ENCODE measurements around the gene AKAP13. TPM values are rescaled to one million over a fixed set of nuclear protein-coding genes. Genes with fewer than 3 reads are reported as not detected.

Gene AKAP13
- total and polyA plus RNA-seq, 9 donors = 45.3 to 190 (median 98.6) TPM

- Histone ChIP-seq H3K4me1 (ENCODE audit: insufficient read depth) (peaks cover 2% of the 10 kb centered on the region), H3K27me3 (no peaks in the 10 kb centered on the region), H3K27ac (no peak overlapping the region), H3K4me3 (no peak overlapping the region), H3K36me3 (no peaks in the 10 kb centered on the region), H3K9me3 (no peaks in the 10 kb centered on the region)
- 84 to 90% (median 84%) methylated on average over 6 of the region's 6 CpGs for WGBS, 3 donors
- intact Hi-C loops (cut with DNase I) = no loop called here
- DNase-seq = no peak
- TF ChIP-seq, protein P1, sequence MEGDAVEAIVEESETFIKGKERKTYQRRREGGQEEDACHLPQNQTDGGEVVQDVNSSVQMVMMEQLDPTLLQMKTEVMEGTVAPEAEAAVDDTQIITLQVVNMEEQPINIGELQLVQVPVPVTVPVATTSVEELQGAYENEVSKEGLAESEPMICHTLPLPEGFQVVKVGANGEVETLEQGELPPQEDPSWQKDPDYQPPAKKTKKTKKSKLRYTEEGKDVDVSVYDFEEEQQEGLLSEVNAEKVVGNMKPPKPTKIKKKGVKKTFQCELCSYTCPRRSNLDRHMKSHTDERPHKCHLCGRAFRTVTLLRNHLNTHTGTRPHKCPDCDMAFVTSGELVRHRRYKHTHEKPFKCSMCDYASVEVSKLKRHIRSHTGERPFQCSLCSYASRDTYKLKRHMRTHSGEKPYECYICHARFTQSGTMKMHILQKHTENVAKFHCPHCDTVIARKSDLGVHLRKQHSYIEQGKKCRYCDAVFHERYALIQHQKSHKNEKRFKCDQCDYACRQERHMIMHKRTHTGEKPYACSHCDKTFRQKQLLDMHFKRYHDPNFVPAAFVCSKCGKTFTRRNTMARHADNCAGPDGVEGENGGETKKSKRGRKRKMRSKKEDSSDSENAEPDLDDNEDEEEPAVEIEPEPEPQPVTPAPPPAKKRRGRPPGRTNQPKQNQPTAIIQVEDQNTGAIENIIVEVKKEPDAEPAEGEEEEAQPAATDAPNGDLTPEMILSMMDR (IDR thresholded peaks at IDR 0.05) = no peak
- TF ChIP-seq EP300 (IDR thresholded peaks at IDR 0.05) (no peak), POLR2A (IDR thresholded peaks at IDR 0.05) (no peak)
Measured at GRCh38 chr15:85557385-85557784, 177.0 kb downstream of the AKAP13 start.

DNA sequence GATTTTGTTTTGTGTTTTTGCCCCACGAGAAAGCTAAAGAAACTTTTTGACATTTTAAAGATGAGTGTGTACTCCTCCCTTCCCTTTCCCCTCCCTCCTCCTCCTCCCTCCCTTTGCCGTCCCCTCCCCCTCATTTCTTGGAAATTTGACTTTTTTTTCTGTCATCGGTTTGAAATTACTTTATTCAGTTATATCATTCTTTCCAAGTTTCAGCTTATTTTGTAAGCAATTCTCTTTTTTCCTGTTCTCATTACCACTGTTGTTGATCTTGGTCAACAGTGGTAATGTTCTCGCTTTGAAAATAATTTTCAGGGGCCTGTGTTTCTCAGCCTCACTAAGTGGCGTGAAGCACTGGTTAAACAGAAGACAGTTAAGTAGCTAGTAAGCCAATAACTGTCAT is 178.4 kb downstream of the AKAP13 start:
- no peak for TF ChIP-seq POLR2A (IDR thresholded peaks at IDR 0.05)
- TF ChIP-seq, protein P1 (IDR thresholded peaks at IDR 0.05) = no peak
- TF ChIP-seq EP300 (IDR thresholded peaks at IDR 0.05) = no peak
- intact Hi-C loops (cut with DNase I) = no loop called here
- H3K9me3 ChIP-seq = no peaks in the 10 kb centered on the region
- no peak overlapping the region for H3K27ac ChIP-seq
- DNase-seq = no peak
- H3K27me3 ChIP-seq = no peaks in the 10 kb centered on the region
- no peak overlapping the region for H3K4me3 ChIP-seq
- 14 to 28% (median 24%) methylated on average over 5 of the region's 5 CpGs for WGBS, 3 donors
- no peaks in the 10 kb centered on the region for H3K36me3 ChIP-seq
- peaks cover 2% of the 10 kb centered on the region for H3K4me1 ChIP-seq (ENCODE audit: insufficient read depth)

DNA sequence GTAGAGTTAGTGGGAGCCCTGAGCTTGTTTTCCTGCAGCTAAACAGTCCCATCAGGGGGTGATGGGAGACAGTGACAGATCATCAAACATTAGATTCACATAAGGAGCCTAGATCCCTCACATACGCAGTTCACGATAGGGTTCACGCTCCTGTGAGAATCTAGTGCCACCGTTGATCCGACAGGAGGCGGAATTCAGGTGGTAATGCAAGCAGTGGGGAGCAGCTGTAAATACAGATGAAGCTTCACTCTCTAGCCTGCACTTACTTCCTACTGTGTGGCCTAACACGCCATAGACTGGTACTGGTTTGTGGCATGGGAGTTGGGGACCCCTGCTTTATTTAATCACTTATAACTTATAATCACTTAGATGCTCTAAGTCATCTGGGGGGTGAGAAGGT is 179.1 kb downstream of the AKAP13 start:
- intact Hi-C loops (cut with DNase I) = no loop called here
- Histone ChIP-seq H3K27me3 (no peaks in the 10 kb centered on the region), H3K4me3 (no peak overlapping the region), H3K9me3 (no peaks in the 10 kb centered on the region), H3K27ac (no peak overlapping the region), H3K4me1 (ENCODE audit: insufficient read depth) (peaks cover 2% of the 10 kb centered on the region), H3K36me3 (no peaks in the 10 kb centered on the region)
- 87 to 88% (median 88%) methylated on average over 7 of the region's 7 CpGs for WGBS, 3 donors
- TF ChIP-seq POLR2A (IDR thresholded peaks at IDR 0.05) = no peak
- TF ChIP-seq EP300 (IDR thresholded peaks at IDR 0.05) = no peak
- TF ChIP-seq, protein P1 (IDR thresholded peaks at IDR 0.05) = no peak
- DNase-seq = no peak

DNA sequence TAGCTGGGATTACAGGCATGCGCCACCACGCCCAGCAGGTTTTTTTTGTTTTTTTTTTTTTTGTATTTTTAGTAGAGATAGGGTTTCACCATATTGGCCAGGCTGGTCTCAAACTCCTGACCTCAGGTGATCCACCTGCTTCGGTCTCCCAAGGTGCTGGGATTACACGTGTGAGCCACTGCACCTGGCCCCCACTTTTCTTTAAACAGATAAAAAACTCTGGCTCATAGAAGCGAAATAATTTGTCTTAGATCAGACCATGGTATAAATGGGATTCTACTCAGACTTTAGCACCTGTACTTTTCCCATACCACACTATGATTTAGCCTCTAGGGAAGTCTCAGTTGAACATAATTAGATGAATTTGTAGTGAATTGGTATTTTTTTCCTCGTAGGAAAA is 182.4 kb downstream of the AKAP13 start:
- H3K4me1 ChIP-seq (ENCODE audit: insufficient read depth) = no peaks in the 10 kb centered on the region
- 94 to 97% (median 97%) methylated on average over 6 of the region's 6 CpGs for WGBS, 3 donors
- H3K36me3 ChIP-seq = no peaks in the 10 kb centered on the region
- no peak overlapping the region for H3K27ac ChIP-seq
- H3K4me3 ChIP-seq = no peak overlapping the region
- H3K9me3 ChIP-seq = no peaks in the 10 kb centered on the region
- intact Hi-C loops (cut with DNase I) = no loop called here
- H3K27me3 ChIP-seq = no peaks in the 10 kb centered on the region
- TF ChIP-seq POLR2A (IDR thresholded peaks at IDR 0.05) (no peak), EP300 (IDR thresholded peaks at IDR 0.05) (no peak)
- TF ChIP-seq, protein P1 (IDR thresholded peaks at IDR 0.05) = no peak
- no peak for DNase-seq

All from ovary (tissue), 9 donors.